GM23338 (cell line): ENCODE results near the gene S100A8.

Experiments
- CREB1 ChIP-seq: fragments of 250-450 bp; sonication (Bioruptor Pico); IDR thresholded peaks from 2 replicates; pipeline ENCODE4 v1.5.0; 2020; ENCODE audit warnings: low read depth, mild to moderate bottlenecking, moderate library complexity
- CTCF ChIP-seq, 2 experiments: fragments of 200-600 bp in 1 of 2; sonication (generic) in 1 of 2; conservative IDR thresholded peaks; 2 replicates each; pipeline versions ENCODE4 v1.5.1 to v1.6.1; 2016 to 2017; ENCODE audit warnings: antibody characterized with exemption in 2 of 2, low read depth in 2 of 2, mild to moderate bottlenecking in 2 of 2, moderate library complexity in 1 of 2
- EZH2 ChIP-seq: fragments of 200-600 bp; sonication (generic); IDR thresholded peaks from one replicate; pipeline ENCODE4 v1.8.0; 2017; ENCODE audit warnings: antibody characterized with exemption, mild to moderate bottlenecking, low read depth; ENCODE audit not compliant: unreplicated experiment
- EZH2phosphoT487 ChIP-seq: fragments of 200-600 bp; sonication (generic); IDR thresholded peaks from one replicate; pipeline ENCODE4 v1.8.1; 2018; ENCODE audit warnings: antibody characterized with exemption; ENCODE audit not compliant: unreplicated experiment
- JUNB ChIP-seq: IDR thresholded peaks from one replicate; pipeline ENCODE4 v1.6.1; 2016; ENCODE audit warnings: antibody characterized with exemption; ENCODE audit not compliant: unreplicated experiment
- POLR2AphosphoS5 ChIP-seq: IDR thresholded peaks from 2 replicates; pipeline ENCODE4 v1.6.1; 2016; ENCODE audit warnings: antibody characterized with exemption, low read depth

- no peak for TF ChIP-seq CREB1 (CRISPR knock-in tag)
- no peak for TF ChIP-seq CTCF (conservative IDR thresholded peaks at IDR 0.05; ENCODE audit: low read depth in 2 of 2)
- no peak for TF ChIP-seq EZH2phosphoT487
- no peak for TF ChIP-seq EZH2
- TF ChIP-seq JUNB: no peak
- no peak for TF ChIP-seq POLR2AphosphoS5
These were observed 18.3 kb downstream of the S100A8 start for GRCh38 chr1:153372571-153372970.
